HepG2 (cell line): Measurements from ENCODE around the gene TJAP1. TPM values are rescaled to one million over a fixed set of nuclear protein-coding genes. Genes with fewer than 3 reads are reported as not detected.

Experiments
- ATAC-seq: fragments of 200-7000 bp; cut with Tn5 transposase; 3 replicates; pipeline ENCODE4 v1.9.1; 2020; ENCODE audit warnings: mild to moderate bottlenecking, moderate library complexity
- BruUV-seq: library from RNA; stranded (reverse); fragments of 400-500 nt; replicated peaks from 2 replicates; lab custom pipeline; 2021; lab: Mats Ljungman, UMichigan
- CTCF ChIA-PET: fragments of 300-600 bp; formaldehyde crosslinking; extraction: SDS; loops from one replicate; lab custom pipeline; 2021; ENCODE audit warnings: low total read pairs, inconsistent platforms, low intra/inter-chr PET ratio; lab: Yijun Ruan, JAX
- POLR2A ChIA-PET: fragments of 350-600 bp; sonication (Branson Sonifier 250); formaldehyde crosslinking; loops from one replicate; lab custom pipeline; 2020; ENCODE audit warnings: antibody characterized with exemption, inconsistent platforms; lab: Yijun Ruan, JAX
- DNase-seq: peaks from one replicate; pipeline ENCODE4 v3.0.0-alpha.2; 2015; ENCODE audit warnings: low spot score
- FAIRE-seq: peaks from 3 replicates; lab custom pipeline; 2011; peaks lifted over from hg19 to GRCh38; lab: Jason Lieb, UNC
- H2AFZ ChIP-seq: one replicate; pipeline ENCODE4 v1.6.1; 2011; ENCODE audit warnings: low read length, inconsistent platforms
- H3K27ac ChIP-seq: fragments of 300-600 bp; 3 replicates; pipeline ENCODE4 v1.8.0; 2011; ENCODE audit warnings: mixed run types, mild to moderate bottlenecking, mixed read lengths, low read length, inconsistent platforms; ENCODE audit not compliant: insufficient read depth; ENCODE audit errors: extremely low read length
- H3K27me3 ChIP-seq, 2 experiments: fragments of 200-600 bp in 1 of 2; 2 replicates in 1 of 2; 3 replicates in 1 of 2; pipeline versions ENCODE4 v1.6.0 to v1.8.0; 2011; ENCODE audit warnings: low read length in 2 of 2, mild to moderate bottlenecking in 2 of 2, moderate library complexity in 2 of 2, inconsistent platforms in 1 of 2; ENCODE audit not compliant: insufficient read depth in 2 of 2, control insufficient read depth in 1 of 2
- H3K36me3 ChIP-seq, 2 experiments: fragments of 200-600 bp in 1 of 2; replicated peaks in 1 of 2; 2 replicates in 1 of 2; 3 replicates in 1 of 2; pipeline versions ENCODE4 v1.5.1 to v1.8.0; 2011; ENCODE audit warnings: low read length in 2 of 2, inconsistent platforms in 1 of 2; ENCODE audit not compliant: insufficient read depth in 2 of 2, control insufficient read depth in 1 of 2
- H3K4me1 ChIP-seq: 2 replicates; pipeline ENCODE4 v1.5.1; 2012; ENCODE audit warnings: low read length, inconsistent platforms; ENCODE audit not compliant: insufficient read depth
- H3K4me2 ChIP-seq: 2 replicates; pipeline ENCODE4 v1.6.0; 2011; ENCODE audit warnings: low read depth, low read length, inconsistent platforms
- H3K4me3 ChIP-seq, 3 experiments: fragments of 200-600 bp in 1 of 3; sonication (generic), shearing (Covaris generic) in 1 of 3; replicated peaks in 1 of 3; 2 replicates each; pipeline ENCODE4 v1.5.1; 2011 to 2016; ENCODE audit warnings: low read length in 3 of 3, inconsistent platforms in 2 of 3, low read depth in 2 of 3, mild to moderate bottlenecking in 2 of 3, control low read depth in 1 of 3, mixed read lengths in 1 of 3; ENCODE audit not compliant: insufficient read depth in 1 of 3
- H3K79me2 ChIP-seq: one replicate; pipeline ENCODE4 v1.6.1; 2011; ENCODE audit warnings: low read length, inconsistent platforms; ENCODE audit not compliant: insufficient read depth
- H3K9ac ChIP-seq: 2 replicates; pipeline ENCODE4 v1.6.0; 2011; ENCODE audit warnings: mild to moderate bottlenecking, low read depth, low read length, inconsistent platforms; ENCODE audit not compliant: insufficient read depth
- H3K9me3 ChIP-seq: 2 replicates; pipeline ENCODE4 v1.5.1; 2012; ENCODE audit warnings: mild to moderate bottlenecking, low read length
- H4K20me1 ChIP-seq: 2 replicates; pipeline ENCODE4 v1.6.0; 2011; ENCODE audit warnings: inconsistent platforms, mild to moderate bottlenecking, low read length, moderate library complexity; ENCODE audit not compliant: insufficient read depth
- ELF1 ChIP-seq: sonication (generic); formaldehyde crosslinking; IDR thresholded peaks from 2 replicates; pipeline ENCODE4 v1.4.0; 2020; ENCODE audit warnings: missing genetic modification reagents
- GATAD2A ChIP-seq: IDR thresholded peaks from 2 replicates; pipeline ENCODE4 v1.6.1; 2016
- HIC2 ChIP-seq: sonication (generic); formaldehyde crosslinking; IDR thresholded peaks from 2 replicates; pipeline ENCODE4 v1.9.0; 2022; ENCODE audit warnings: low read depth, missing genetic modification reagents
- IRF2 ChIP-seq: IDR thresholded peaks from 2 replicates; pipeline ENCODE4 v1.6.1; 2018; ENCODE audit warnings: missing genetic modification reagents, missing compliant biosample characterization
- JUN ChIP-seq: sonication (generic); formaldehyde crosslinking; IDR thresholded peaks from 2 replicates; pipeline ENCODE4 v1.4.0; 2020; ENCODE audit warnings: mild to moderate bottlenecking, missing genetic modification reagents
- KLF12 ChIP-seq: sonication (generic); formaldehyde crosslinking; IDR thresholded peaks from 2 replicates; pipeline ENCODE4 v1.4.0; 2020; ENCODE audit warnings: missing genetic modification reagents, borderline replicate concordance
- MED13 ChIP-seq: sonication (generic); formaldehyde crosslinking; IDR thresholded peaks from 2 replicates; pipeline ENCODE4 v1.5.0; 2020; ENCODE audit warnings: missing genetic modification reagents
- MXI1 ChIP-seq: IDR thresholded peaks from 3 replicates; pipeline ENCODE4 v1.6.1; 2012; ENCODE audit warnings: low read depth, low read length, inconsistent platforms, borderline replicate concordance
- NR2F6 ChIP-seq, 2 experiments: IDR thresholded peaks; 2 replicates each; pipeline ENCODE4 v1.6.1; 2016; ENCODE audit warnings: antibody characterized with exemption in 1 of 2, mild to moderate bottlenecking in 1 of 2
- SMC3 ChIP-seq: IDR thresholded peaks from 2 replicates; pipeline ENCODE4 v1.6.1; 2011; ENCODE audit warnings: low read length, improper control_type of control experiment
- SPEN ChIP-seq: sonication (generic); formaldehyde crosslinking; IDR thresholded peaks from 2 replicates; pipeline ENCODE4 v1.5.1; 2020; ENCODE audit warnings: low read depth, mild to moderate bottlenecking, missing genetic modification reagents
- TBX2 ChIP-seq: sonication (generic); formaldehyde crosslinking; IDR thresholded peaks from 2 replicates; pipeline ENCODE4 v1.5.0; 2020; ENCODE audit warnings: missing genetic modification reagents, mild to moderate bottlenecking, borderline replicate concordance
- ZC3H4 ChIP-seq: sonication (generic); formaldehyde crosslinking; IDR thresholded peaks from 2 replicates; pipeline ENCODE4 v1.4.0; 2020; ENCODE audit warnings: missing genetic modification reagents, borderline replicate concordance
- ZNF343 ChIP-seq: sonication (generic); formaldehyde crosslinking; IDR thresholded peaks from 2 replicates; pipeline ENCODE4 v1.4.0; 2020; ENCODE audit warnings: mild to moderate bottlenecking, missing genetic modification reagents
- ZNF567 ChIP-seq: sonication (generic); formaldehyde crosslinking; IDR thresholded peaks from 2 replicates; pipeline ENCODE4 v1.8.1; 2023; ENCODE audit warnings: mild to moderate bottlenecking, missing genetic modification reagents, borderline replicate concordance
- ZSCAN20 ChIP-seq: sonication (generic); formaldehyde crosslinking; IDR thresholded peaks from 2 replicates; pipeline ENCODE4 v1.4.0; 2020; ENCODE audit warnings: missing genetic modification reagents, mild to moderate bottlenecking, borderline replicate concordance
- WGBS: methylation state at CpG from one replicate; pipeline ENCODE4 v1.1.6; 2017; ENCODE audit warnings: low lambda C conversion rate; 5-methylcytosine and 5-hydroxymethylcytosine counted together
- in situ Hi-C: cut with HindIII; loops from 2 replicates; pipeline ENCODE4 v1.10.0; 2017; ENCODE audit warnings: low pct_unique_long_range_greater_than_20kb; ENCODE audit not compliant: extremely low pct_ligation_motif_present
- intact Hi-C: fragments of 100-400 bp; cut with micrococcal nuclease; formaldehyde crosslinking; loops from one replicate; pipeline ENCODE4 v1.10.0; 2022; ENCODE audit not compliant: unreplicated experiment
- polyA plus RNA-seq, 8 experiments: library from polyadenylated mRNA; depleted of rRNA in 3 of 8; stranded (reverse) in 7 of 8; unstranded in 1 of 8; fragments of >200 nt; fragmentation: Illumina TruSeq in 4 of 8; extraction: Trizol in 4 of 8; gene quantifications; 2 replicates each; pipeline versions ENCODE4 v1.2.1 to v1.2.3, GENCODE V29; 2011 to 2016; ENCODE audit warnings: low read depth in 4 of 8, missing spikeins in 1 of 8, mixed read lengths in 1 of 8; ENCODE audit not compliant: insufficient read depth in 1 of 8
- total RNA-seq, 5 experiments: library from RNA; depleted of rRNA; stranded (reverse); fragments of >200 nt; fragmentation: Illumina TruSeq; extraction: Trizol; gene quantifications; 2 replicates each; pipeline ENCODE4 v1.2.3, GENCODE V29; 2016; ENCODE audit warnings: low read depth in 1 of 5

TJAP1 gene
- total and polyA plus RNA-seq, 2 of the 13 experiments (the other 11 are each of a cell fraction or from before 2014, with no cell fraction given): 15.7 to 41.6 TPM

DNA sequence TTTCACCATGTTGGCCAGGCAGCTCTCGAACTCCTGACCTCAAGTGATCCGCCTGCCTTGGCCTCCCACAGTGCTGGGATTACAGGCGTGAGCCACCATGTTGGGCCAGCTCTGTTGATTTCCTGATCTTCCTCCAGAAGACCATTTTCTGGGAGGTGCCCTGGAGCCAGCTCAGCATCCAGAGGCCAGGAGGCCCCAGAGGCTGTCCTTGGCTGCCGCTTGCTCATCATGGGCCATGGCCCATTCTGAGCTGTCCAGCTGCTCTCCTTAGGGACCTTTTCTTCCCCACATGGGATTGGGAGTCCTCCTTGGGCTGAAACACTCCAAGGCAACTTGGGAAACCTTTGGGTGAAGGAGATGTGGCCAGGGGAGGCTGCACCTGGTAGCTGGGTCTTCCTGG is 17.4 kb downstream of the TJAP1 start:
- H3K4me1 ChIP-seq: peaks cover 17% of the 10 kb centered on the region
- ChIA-PET POLR2A (interaction anchor here (1.2 to 6.4 kb wide), 9 partner anchors 11 to 320 kb away, joined by 3 to 141 read pairs (median 9); partner anchors contain the start of genes DLK2 and TJAP1), CTCF (interaction anchor here (3.5 kb wide), 1 partner anchor 40 kb away, joined by 53 read pairs; the partner anchor contains the start of gene DLK2)
- intact Hi-C loops (loop anchor here (5.0 to 10.0 kb wide), 3 partner anchors 60 to 232 kb away; partner anchors contain the start of gene ZNF318), in situ Hi-C loops (loop anchor here (5.0 kb wide), 2 partner anchors 37 to 232 kb away; partner anchors contain the start of gene DLK2)
- H3K9me3 ChIP-seq: no peaks in the 10 kb centered on the region
- no peaks in the 10 kb centered on the region for H3K27me3 ChIP-seq
- peaks cover 19 to 21% of the 10 kb centered on the region in 2 experiments for H3K36me3 ChIP-seq
- no peaks in the 10 kb centered on the region for H4K20me1 ChIP-seq
- peaks cover 40% of the 10 kb centered on the region for H3K79me2 ChIP-seq
- H3K4me2 ChIP-seq: no peak overlapping the region
- WGBS: 99% methylated on average over 4 of the region's 4 CpGs
- H2AFZ ChIP-seq: no peak overlapping the region
- no peak overlapping the region; the same call in 1 of the 2 replicates for H3K9ac ChIP-seq
- H3K27ac ChIP-seq: peak overlapping the region; percentile 46
- no peak overlapping the region for H3K4me3 ChIP-seq
- ATAC-seq (no peak), FAIRE-seq (no peak), DNase-seq (no peak)
- BruUV-seq: no TSS peak
- no peak for TF ChIP-seq NR2F6 (IDR thresholded peaks at IDR 0.05)
- 0 out of 2 replicates have a peak, but pooled peaks have one; percentile 2 for TF ChIP-seq NR2F6 (CRISPR knock-in tag; IDR thresholded peaks at IDR 0.05)
- TF ChIP-seq MED13 (CRISPR knock-in tag): no peak
- 0 out of 2 replicates have a peak, but pooled peaks have one; percentile 14 for TF ChIP-seq SPEN (CRISPR knock-in tag)
- no peak for TF ChIP-seq ZNF343
- peak; percentile 5; the same call in 1 of the 2 replicates for TF ChIP-seq TBX2 (CRISPR knock-in tag)

DNA sequence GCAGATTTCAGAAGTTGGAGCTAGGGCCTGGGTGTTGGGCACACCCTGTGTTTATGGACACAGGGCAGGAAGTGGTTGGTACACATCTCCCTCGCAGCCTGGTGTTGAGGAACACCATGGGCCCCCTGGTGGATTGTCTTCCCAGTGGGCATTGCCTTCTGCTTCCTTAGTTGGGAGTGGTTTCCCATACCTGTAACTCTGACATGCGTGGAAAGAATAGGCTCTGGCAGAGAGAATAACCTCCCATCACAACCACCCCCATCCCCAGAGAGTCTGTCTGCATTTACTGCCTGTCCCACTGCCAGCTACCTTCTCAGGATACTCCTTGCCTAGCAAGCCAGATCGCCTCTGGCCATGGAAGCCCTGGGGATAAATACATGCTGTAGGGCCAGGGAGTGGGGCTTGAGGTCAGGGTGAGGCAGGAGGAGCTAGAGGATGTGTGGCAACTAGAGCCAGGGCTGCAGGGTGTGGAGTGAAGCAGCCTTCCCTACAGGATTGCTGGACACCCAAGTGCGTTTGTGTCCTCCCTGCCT is 18.1 kb downstream of the TJAP1 start:
- ATAC-seq (peak; percentile 7), DNase-seq (peak; percentile 41), FAIRE-seq (peak; percentile 30)
- Histone ChIP-seq H3K79me2 (peaks cover 35% of the 10 kb centered on the region), H3K4me3 (no peak overlapping the region), H3K9me3 (no peaks in the 10 kb centered on the region), H3K4me1 (peaks cover 22% of the 10 kb centered on the region), H3K36me3 (peaks cover 23 to 28% of the 10 kb centered on the region in 2 experiments), H4K20me1 (no peaks in the 10 kb centered on the region), H3K27ac (peak overlapping the region; percentile 46), H3K9ac (peak overlapping the region; percentile 31; the same call in 1 of the 2 replicates), H2AFZ (no peak overlapping the region), H3K4me2 (peak overlapping the region; percentile 37; the same call in 1 of the 2 replicates), H3K27me3 (no peaks in the 10 kb centered on the region)
- intact Hi-C loops (loop anchor here (5.0 to 10.0 kb wide), 2 partner anchors 61 to 128 kb away; partner anchors contain the start of gene ZNF318), in situ Hi-C loops (loop anchor here (5.0 kb wide), 1 partner anchor 233 kb away; no protein-coding TSS in a partner anchor)
- BruUV-seq: no TSS peak
- POLR2A ChIA-PET: interaction anchor here (1.3 to 2.5 kb wide), 10 partner anchors 11 to 266 kb away, joined by 3 to 38 read pairs (median 9); partner anchors contain the start of genes DLK2, DNPH1, LRRC73 and TJAP1
- CTCF ChIA-PET: interaction anchor here (1.2 to 3.5 kb wide), 4 partner anchors 10 to 109 kb away, joined by 3 to 53 read pairs (median 4); partner anchors contain the start of gene DLK2
- whole genome bisulfite sequencing: 94% methylated on average over 4 of the region's 4 CpGs
- peak; percentile 81 for TF ChIP-seq SMC3
- TF ChIP-seq KLF12 (CRISPR knock-in tag): 0 out of 2 replicates have a peak, but pooled peaks have one; percentile 13
- TF ChIP-seq ZNF567 (CRISPR knock-in tag): 0 out of 2 replicates have a peak, but pooled peaks have one; percentile 16
- TF ChIP-seq MXI1: peak; percentile 40; the same call in 1 of the 3 replicates
- no peak for TF ChIP-seq ZC3H4 (CRISPR knock-in tag)
- 0 out of 2 replicates have a peak, but pooled peaks have one; percentile 25 for TF ChIP-seq ELF1
- no peak for TF ChIP-seq ZSCAN20 (CRISPR knock-in tag)
- 0 out of 2 replicates have a peak, but pooled peaks have one; percentile 40 for TF ChIP-seq JUN
- TF ChIP-seq GATAD2A: 0 out of 2 replicates have a peak, but pooled peaks have one; percentile 15
- TF ChIP-seq HIC2: peak; percentile 62
- TF ChIP-seq IRF2: 0 out of 2 replicates have a peak, but pooled peaks have one; percentile 17
